ENCODE results near the gene ASB18. TPM values are rescaled to one million over a fixed set of nuclear protein-coding genes. Genes with fewer than 3 reads are reported as not detected.

Gene ASB18
- polyA plus RNA-seq, 1 donor (not counting 4 experiments of a cell fraction or from before 2014, with no cell fraction given): not detected

GRCh38 chr2:236294647-236295046 lies 30.4 kb upstream of the ASB18 start:
- H2AFZ ChIP-seq (ENCODE audit: control insufficient read depth, low read length): no peak overlapping the region
- no peaks in the 10 kb centered on the region for H3K9me1 ChIP-seq (ENCODE audit: control insufficient read depth, extremely low read depth, insufficient read depth, low read length)
- dilution Hi-C loops (cut with MboI; ENCODE audit: extremely low pct_ligation_motif_present, low sequenced_read_pairs): no loop called here
- no peaks in the 10 kb centered on the region for H3K36me3 ChIP-seq (ENCODE audit: control insufficient read depth in 2 of 2, extremely low read depth in 1 of 2, insufficient read depth in 2 of 2, low read length in 2 of 2)
- H3K4me3 ChIP-seq (ENCODE audit: control insufficient read depth in 2 of 3, extremely low read depth in 1 of 3, insufficient read depth in 2 of 3, low read depth in 1 of 3, low read length in 3 of 3): no peak overlapping the region
- H3K4me2 ChIP-seq (ENCODE audit: control insufficient read depth, extremely low read depth, insufficient read depth, low read depth, low read length): no peak overlapping the region
- no peak for FAIRE-seq
- DNase-seq (ENCODE audit: low read depth, low spot score): no peak
- H4K20me1 ChIP-seq (ENCODE audit: control insufficient read depth, extremely low read depth, insufficient read depth, low read length): no peaks in the 10 kb centered on the region
- H3K27me3 ChIP-seq (ENCODE audit: control insufficient read depth, extremely low read depth, insufficient read depth, low read length): peaks cover 3% of the 10 kb centered on the region
- H3K4me1 ChIP-seq (ENCODE audit: control insufficient read depth, extremely low read depth, insufficient read depth, low read length): no peaks in the 10 kb centered on the region
- H3K9me3 ChIP-seq (ENCODE audit: control insufficient read depth, low read depth, low read length): no peaks in the 10 kb centered on the region
- H3K27ac ChIP-seq (ENCODE audit: control insufficient read depth, insufficient read depth, low read length): no peak overlapping the region
- no peaks in the 10 kb centered on the region for H3K79me2 ChIP-seq (ENCODE audit: control insufficient read depth, insufficient read depth, low read length)
- TF ChIP-seq CTCF (optimal IDR thresholded peaks at IDR 0.05 in 1 of 3, IDR thresholded peaks at IDR 0.05 in 1 of 3, conservative IDR thresholded peaks at IDR 0.05 in 1 of 3; ENCODE audit: extremely low read depth in 1 of 3, insufficient read depth in 2 of 3, low read length in 3 of 3) (no peak), EZH2 (IDR thresholded peaks at IDR 0.05; ENCODE audit: low read length) (no peak)
- no peak overlapping the region for H3K9ac ChIP-seq (ENCODE audit: control insufficient read depth, extremely low read depth, insufficient read depth, low read length)

GRCh38 chr2:236293241-236293810 lies 29.1 kb upstream of the ASB18 start:
- no peak for DNase-seq (ENCODE audit: low read depth, low spot score)
- H3K27ac ChIP-seq (ENCODE audit: control insufficient read depth, insufficient read depth, low read length): no peak overlapping the region
- no peaks in the 10 kb centered on the region for H4K20me1 ChIP-seq (ENCODE audit: control insufficient read depth, extremely low read depth, insufficient read depth, low read length)
- no peak overlapping the region for H3K4me3 ChIP-seq (ENCODE audit: control insufficient read depth in 2 of 3, extremely low read depth in 1 of 3, insufficient read depth in 2 of 3, low read depth in 1 of 3, low read length in 3 of 3)
- no peaks in the 10 kb centered on the region for H3K9me1 ChIP-seq (ENCODE audit: control insufficient read depth, extremely low read depth, insufficient read depth, low read length)
- dilution Hi-C loops (cut with MboI; ENCODE audit: extremely low pct_ligation_motif_present, low sequenced_read_pairs): no loop called here
- TF ChIP-seq CTCF (optimal IDR thresholded peaks at IDR 0.05 in 1 of 3, IDR thresholded peaks at IDR 0.05 in 1 of 3, conservative IDR thresholded peaks at IDR 0.05 in 1 of 3; ENCODE audit: extremely low read depth in 1 of 3, insufficient read depth in 2 of 3, low read length in 3 of 3) (no peak), EZH2 (IDR thresholded peaks at IDR 0.05; ENCODE audit: low read length) (no peak)
- H3K4me1 ChIP-seq (ENCODE audit: control insufficient read depth, extremely low read depth, insufficient read depth, low read length): no peaks in the 10 kb centered on the region
- no peaks in the 10 kb centered on the region for H3K79me2 ChIP-seq (ENCODE audit: control insufficient read depth, insufficient read depth, low read length)
- H3K9me3 ChIP-seq (ENCODE audit: control insufficient read depth, low read depth, low read length): no peaks in the 10 kb centered on the region
- H3K36me3 ChIP-seq (ENCODE audit: control insufficient read depth in 2 of 2, extremely low read depth in 1 of 2, insufficient read depth in 2 of 2, low read length in 2 of 2): no peaks in the 10 kb centered on the region
- no peak overlapping the region for H2AFZ ChIP-seq (ENCODE audit: control insufficient read depth, low read length)
- H3K27me3 ChIP-seq (ENCODE audit: control insufficient read depth, extremely low read depth, insufficient read depth, low read length): peaks cover 8% of the 10 kb centered on the region
- H3K4me2 ChIP-seq (ENCODE audit: control insufficient read depth, extremely low read depth, insufficient read depth, low read depth, low read length): no peak overlapping the region
- no peak for FAIRE-seq
- no peak overlapping the region for H3K9ac ChIP-seq (ENCODE audit: control insufficient read depth, extremely low read depth, insufficient read depth, low read length)

Data from keratinocyte (primary cell).